Posterior vena cava (tissue), 2 donors: ENCODE measurements around the gene ARHGAP20. TPM values are rescaled to one million over a fixed set of nuclear protein-coding genes. Genes with fewer than 3 reads are reported as not detected.

Source experiments
- DNase-seq: peaks from one replicate; pipeline ENCODE4 v3.0.0-alpha.2; 2020; ENCODE audit warnings: low spot score
- intact Hi-C, 2 donors: fragments of 100-400 bp; cut with DNase I; formaldehyde crosslinking; loops; one replicate each; pipeline versions ENCODE4 v1.14.1 to v1.14.2; 2022 to 2023
- total RNA-seq, 2 donors: library from RNA; stranded (reverse); fragmentation: NEBNext Ultra II Directional; extraction: Animal tissue kit (Norgen Biotek cat#: 25700); gene quantifications; one replicate each; pipeline ENCODE4 v1.2.1, GENCODE V29; 2021
- donor health status: DM: yes; HTN: yes; CAD: no.
- donor health status: DM: yes; HTN: yes; CAD: no.

The ARHGAP20 gene
- total RNA-seq, 2 donors from 2014 or later = 8.6 TPM

DNA sequence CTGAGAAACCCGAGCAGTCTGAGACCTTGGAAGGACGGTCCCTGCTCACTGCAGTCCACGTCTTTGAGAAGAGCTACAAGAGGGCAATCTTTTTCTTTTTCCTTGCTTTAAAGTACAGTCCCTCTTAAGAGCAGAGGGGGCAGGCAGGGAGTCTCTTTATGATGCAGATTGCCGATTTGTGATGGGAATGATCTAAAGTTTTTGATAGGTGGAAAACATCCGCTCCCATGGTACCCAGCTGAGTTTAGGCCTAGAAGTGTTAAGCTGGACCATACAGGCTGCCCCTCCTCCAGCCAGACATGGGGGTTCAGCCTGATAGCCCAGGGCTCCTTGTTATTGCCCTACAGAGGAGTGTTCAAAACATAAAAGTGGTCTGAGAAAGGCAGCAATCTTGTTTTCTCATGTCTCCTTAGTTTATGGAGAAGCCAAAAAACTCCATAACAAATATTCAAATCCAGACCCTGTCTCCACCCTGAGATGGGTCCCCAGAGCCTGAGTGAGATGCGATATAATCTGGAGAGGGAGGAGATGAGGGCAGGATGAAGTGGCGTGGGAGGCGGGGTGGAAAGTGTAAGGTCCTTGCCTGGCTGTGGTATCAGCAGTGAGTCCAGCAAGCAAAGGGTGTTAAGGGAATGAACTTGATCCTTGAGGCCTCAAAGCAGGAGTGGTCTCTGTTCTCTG lies 147.4 kb downstream of the ARHGAP20 start:
- intact Hi-C loops = no loop called here
- no peak for DNase-seq

DNA sequence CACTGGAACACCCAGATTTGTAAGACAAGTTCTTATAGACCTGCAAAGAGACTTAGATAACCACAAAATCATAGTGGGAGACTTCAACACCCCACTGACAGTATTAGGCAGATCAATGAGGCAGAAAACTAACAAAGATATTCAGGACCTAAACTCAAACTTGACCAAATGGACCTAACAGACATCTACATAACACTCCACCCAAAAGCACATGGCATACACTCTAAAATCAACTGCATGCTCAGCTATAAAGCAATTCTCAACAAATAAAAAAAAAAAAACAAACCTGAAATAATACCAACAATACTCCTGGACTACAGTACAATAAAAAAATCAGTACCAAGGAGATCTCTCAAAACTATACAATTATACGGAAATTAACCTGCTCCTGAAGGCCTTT lies 167.5 kb downstream of the ARHGAP20 start:
- intact Hi-C loops = no loop called here
- DNase-seq = no peak

- intact Hi-C loops = no loop called here
- DNase-seq = no peak
Observed at GRCh38 chr11:110538154-110538553, 174.1 kb downstream of the ARHGAP20 start.

DNA sequence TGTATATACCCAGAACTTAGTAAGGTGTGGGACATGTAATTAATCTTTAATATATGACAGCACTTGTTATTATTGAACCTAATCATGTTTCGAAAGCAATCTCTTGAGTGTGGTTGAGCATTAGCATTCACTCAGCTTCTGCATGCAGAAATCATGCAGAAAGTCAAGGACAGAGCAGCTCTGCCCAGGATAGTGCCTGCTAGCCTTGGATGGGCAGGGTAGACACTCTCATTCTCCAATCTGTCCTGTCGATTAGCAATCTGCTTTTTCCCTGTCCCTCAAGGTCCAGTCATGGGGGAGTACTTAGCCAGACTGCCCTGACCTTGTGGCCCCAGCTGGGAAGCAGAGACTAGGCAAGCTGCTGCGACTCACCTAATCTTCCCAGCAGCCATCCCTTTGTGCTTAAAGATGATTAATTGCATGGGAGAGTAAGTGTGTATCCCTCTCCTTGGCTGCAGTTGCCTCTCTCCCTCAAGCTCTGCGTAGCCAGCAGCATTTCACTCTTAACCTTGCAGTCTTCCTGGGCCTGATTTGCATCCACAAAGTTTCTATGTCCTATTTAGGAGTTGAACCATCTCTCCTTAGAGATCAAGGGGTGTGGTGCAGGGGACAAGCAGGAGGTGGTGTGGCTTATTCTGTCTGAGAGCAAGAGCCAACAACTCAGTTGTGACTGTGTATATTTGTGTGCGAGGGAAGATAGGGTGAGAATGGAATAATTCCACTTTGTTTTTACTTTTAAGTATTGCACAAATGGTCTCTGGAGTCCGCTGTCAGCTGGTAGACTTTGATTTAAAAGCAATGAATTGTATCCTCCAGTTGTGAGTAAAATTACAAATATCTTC lies 181.1 kb downstream of the ARHGAP20 start:
- DNase-seq = no peak
- intact Hi-C loops = no loop called here

DNA sequence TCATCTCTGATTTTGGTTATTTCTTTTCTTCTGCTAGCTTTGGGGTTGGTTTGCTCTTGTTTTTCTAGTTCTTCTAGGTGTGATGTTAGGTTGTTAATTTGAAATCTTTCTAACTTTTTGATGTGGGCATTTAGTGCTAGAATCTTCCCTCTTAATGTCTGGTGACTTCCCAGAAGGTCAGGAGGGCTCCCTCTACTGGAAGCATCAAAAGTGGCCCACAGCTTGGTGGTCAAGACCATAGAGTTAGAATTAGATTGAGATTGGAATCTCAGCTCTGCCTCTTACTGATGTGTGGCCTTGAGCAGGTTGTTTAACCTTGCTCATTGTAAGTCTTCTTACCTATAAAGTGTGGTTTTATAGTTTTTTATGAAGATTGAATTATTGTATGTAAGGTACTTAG lies 183.2 kb downstream of the ARHGAP20 start:
- no peak for DNase-seq
- intact Hi-C loops = no loop called here

GRCh38 chr11:110527146-110527545 lies 185.1 kb downstream of the ARHGAP20 start:
- intact Hi-C loops = no loop called here
- DNase-seq = no peak
